GM18951 (cell line): ENCODE results near the gene ARHGAP5.
"Not testable (repeated sequence)": the region's sequence is repeated elsewhere in the genome, so short reads cannot be mapped to it uniquely, and the experiment has no call there.

ENCODE experiments used
- POLR2A ChIP-seq: IDR thresholded peaks from 4 replicates; pipeline ENCODE4 v1.6.1; 2011; ENCODE audit warnings: mild to moderate bottlenecking; ENCODE audit not compliant: insufficient read length, insufficient read depth; ENCODE audit errors: extremely low read depth
- in situ Hi-C: fragments of 300-500 bp; cut with MboI; formaldehyde crosslinking; loops from one replicate; pipeline ENCODE4 v1.12.0; 2022; ENCODE audit warnings: low sequenced_read_pairs, mixed read lengths, inconsistent platforms; ENCODE audit not compliant: unreplicated experiment

ARHGAP5 gene

GRCh38 chr14:32102968-32103367 is 25.9 kb downstream of the ARHGAP5 start:
- in situ Hi-C loops: no loop called here
- TF ChIP-seq POLR2A: no peak

GRCh38 chr14:32104308-32104707 is 27.2 kb downstream of the ARHGAP5 start:
- in situ Hi-C loops: no loop called here
- no peak for TF ChIP-seq POLR2A

GRCh38 chr14:32104803-32105202 is 27.7 kb downstream of the ARHGAP5 start:
- no peak for TF ChIP-seq POLR2A
- in situ Hi-C loops: no loop called here

GRCh38 chr14:32109676-32110547 is 32.8 kb downstream of the ARHGAP5 start:
- no peak for TF ChIP-seq POLR2A
- in situ Hi-C loops: no loop called here

- in situ Hi-C loops: no loop called here
- no peak for TF ChIP-seq POLR2A
These were observed 33.4 kb downstream of the ARHGAP5 start for GRCh38 chr14:32110548-32110896.

- in situ Hi-C loops: no loop called here
- no peak for TF ChIP-seq POLR2A
These were observed 44.4 kb downstream of the ARHGAP5 start for GRCh38 chr14:32121536-32121935.

- in situ Hi-C loops: no loop called here
- TF ChIP-seq POLR2A: no peak
These were observed 44.8 kb downstream of the ARHGAP5 start for GRCh38 chr14:32121948-32122347.

- in situ Hi-C loops: not testable (repeated sequence)
These were observed 50.0 kb downstream of the ARHGAP5 start for GRCh38 chr14:32126899-32127730.

- in situ Hi-C loops: not testable (repeated sequence)
These were observed 50.9 kb downstream of the ARHGAP5 start for GRCh38 chr14:32127731-32128654.

- no peak for TF ChIP-seq POLR2A
- in situ Hi-C loops: no loop called here
These were observed 51.6 kb downstream of the ARHGAP5 start for GRCh38 chr14:32128703-32129102.

- in situ Hi-C loops: no loop called here
- TF ChIP-seq POLR2A: no peak
These were observed 52.0 kb downstream of the ARHGAP5 start for GRCh38 chr14:32129124-32129523.

GRCh38 chr14:32131689-32132088 is 54.6 kb downstream of the ARHGAP5 start:
- in situ Hi-C loops: not testable (repeated sequence)

GRCh38 chr14:32134448-32135097 is 57.5 kb downstream of the ARHGAP5 start:
- in situ Hi-C loops: no loop called here
- TF ChIP-seq POLR2A: no peak
